ENCODE results near the gene ZNF622.

- no peak for TF ChIP-seq POLR2A (IDR thresholded peaks at IDR 0.05; ENCODE audit: low read length)
- TF ChIP-seq GATA1 (IDR thresholded peaks at IDR 0.05; ENCODE audit: low read depth, low read length): no peak
Observed at GRCh38 chr5:16487456-16487855, 21.9 kb upstream of the ZNF622 start.
